ENCODE measurements around the gene CELF4.

The CELF4 gene

GRCh38 chr18:37561986-37562385, 3.6 kb downstream of the CELF4 start:
- Histone ChIP-seq H3K27ac (ENCODE audit: low read length) (no peak overlapping the region), H3K4me3 (ENCODE audit: low read length in 2 of 2) (no peak overlapping the region), H3K9me3 (ENCODE audit: control insufficient read depth in 2 of 2, low read length in 2 of 2) (no peaks in the 10 kb centered on the region), H3K36me3 (ENCODE audit: control insufficient read depth in 2 of 2, insufficient read depth in 2 of 2, low read length in 2 of 2) (no peaks in the 10 kb centered on the region), H3K4me1 (ENCODE audit: control insufficient read depth, insufficient read depth, low read length) (peaks cover 7% of the 10 kb centered on the region), H3K27me3 (ENCODE audit: control insufficient read depth in 1 of 2, insufficient read depth in 2 of 2, low read length in 2 of 2) (peaks cover 19% of the 10 kb centered on the region in 2 donors), H3K9ac (ENCODE audit: low read length in 2 of 2) (no peak overlapping the region)

DNA sequence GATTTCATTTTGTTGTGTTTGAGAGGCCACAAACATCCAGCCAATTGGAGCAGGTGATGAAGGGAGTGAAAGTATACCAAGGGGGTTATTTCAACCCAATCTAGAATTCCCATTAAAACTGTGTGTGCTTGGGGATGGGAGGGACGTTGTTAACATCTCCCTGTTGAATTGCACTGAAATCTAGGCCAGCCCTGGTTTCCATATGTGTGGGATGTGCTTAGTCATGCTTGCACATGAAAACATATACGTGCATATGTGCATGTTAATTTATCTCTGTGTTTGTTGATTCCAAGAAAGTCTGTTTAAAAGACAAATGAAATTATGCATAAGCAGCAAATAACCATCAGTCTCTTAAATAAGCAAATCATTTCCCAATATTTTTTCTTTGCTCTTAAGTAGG, 5.6 kb downstream of the CELF4 start:
- no peaks in the 10 kb centered on the region for H3K36me3 ChIP-seq (ENCODE audit: control insufficient read depth in 2 of 2, insufficient read depth in 2 of 2, low read length in 2 of 2)
- peaks cover 18 to 22% of the 10 kb centered on the region in 2 donors for H3K27me3 ChIP-seq (ENCODE audit: control insufficient read depth in 1 of 2, insufficient read depth in 2 of 2, low read length in 2 of 2)
- no peak overlapping the region for H3K4me3 ChIP-seq (ENCODE audit: low read length in 2 of 2)
- H3K27ac ChIP-seq (ENCODE audit: low read length) = no peak overlapping the region
- peaks cover 2% of the 10 kb centered on the region for H3K4me1 ChIP-seq (ENCODE audit: control insufficient read depth, insufficient read depth, low read length)
- H3K9me3 ChIP-seq (ENCODE audit: control insufficient read depth in 2 of 2, low read length in 2 of 2) = no peaks in the 10 kb centered on the region
- H3K9ac ChIP-seq (ENCODE audit: low read length in 2 of 2) = no peak overlapping the region

DNA sequence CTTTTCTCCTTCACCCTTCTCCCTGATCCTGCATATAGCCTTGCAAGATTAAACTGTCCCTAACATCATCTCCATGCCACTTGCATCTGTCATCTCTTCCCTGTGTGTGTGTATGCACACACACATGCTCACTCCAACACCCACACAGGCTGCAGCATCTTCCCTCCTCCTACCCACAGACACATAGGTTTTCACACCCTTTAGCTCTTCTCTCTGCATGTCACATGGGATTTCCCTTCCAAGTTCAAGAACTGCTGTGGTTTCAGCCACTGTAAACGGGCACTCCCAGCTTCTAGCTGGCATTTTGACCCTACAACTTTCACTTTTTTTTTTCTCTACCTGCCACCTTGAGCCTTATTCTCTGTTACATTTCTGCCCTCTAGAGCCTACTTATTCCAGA, 6.4 kb downstream of the CELF4 start:
- Histone ChIP-seq H3K4me3 (ENCODE audit: low read length in 2 of 2) (no peak overlapping the region), H3K36me3 (ENCODE audit: control insufficient read depth in 2 of 2, insufficient read depth in 2 of 2, low read length in 2 of 2) (no peaks in the 10 kb centered on the region), H3K4me1 (ENCODE audit: control insufficient read depth, insufficient read depth, low read length) (no peaks in the 10 kb centered on the region), H3K27me3 (ENCODE audit: control insufficient read depth in 1 of 2, insufficient read depth in 2 of 2, low read length in 2 of 2) (peaks cover 21 to 22% of the 10 kb centered on the region in 2 donors), H3K27ac (ENCODE audit: low read length) (no peak overlapping the region), H3K9ac (ENCODE audit: low read length in 2 of 2) (no peak overlapping the region), H3K9me3 (ENCODE audit: control insufficient read depth in 2 of 2, low read length in 2 of 2) (no peaks in the 10 kb centered on the region)

- Histone ChIP-seq H3K9me3 (ENCODE audit: control insufficient read depth in 2 of 2, low read length in 2 of 2) (no peaks in the 10 kb centered on the region), H3K27me3 (ENCODE audit: control insufficient read depth in 1 of 2, insufficient read depth in 2 of 2, low read length in 2 of 2) (peaks cover 4 to 16% of the 10 kb centered on the region in 2 donors), H3K36me3 (ENCODE audit: control insufficient read depth in 2 of 2, insufficient read depth in 2 of 2, low read length in 2 of 2) (no peaks in the 10 kb centered on the region), H3K4me1 (ENCODE audit: control insufficient read depth, insufficient read depth, low read length) (no peaks in the 10 kb centered on the region), H3K9ac (ENCODE audit: low read length in 2 of 2) (no peak overlapping the region), H3K27ac (ENCODE audit: low read length) (no peak overlapping the region), H3K4me3 (ENCODE audit: low read length in 2 of 2) (no peak overlapping the region)
Observed at GRCh38 chr18:37554399-37554787, 11.2 kb downstream of the CELF4 start.

DNA sequence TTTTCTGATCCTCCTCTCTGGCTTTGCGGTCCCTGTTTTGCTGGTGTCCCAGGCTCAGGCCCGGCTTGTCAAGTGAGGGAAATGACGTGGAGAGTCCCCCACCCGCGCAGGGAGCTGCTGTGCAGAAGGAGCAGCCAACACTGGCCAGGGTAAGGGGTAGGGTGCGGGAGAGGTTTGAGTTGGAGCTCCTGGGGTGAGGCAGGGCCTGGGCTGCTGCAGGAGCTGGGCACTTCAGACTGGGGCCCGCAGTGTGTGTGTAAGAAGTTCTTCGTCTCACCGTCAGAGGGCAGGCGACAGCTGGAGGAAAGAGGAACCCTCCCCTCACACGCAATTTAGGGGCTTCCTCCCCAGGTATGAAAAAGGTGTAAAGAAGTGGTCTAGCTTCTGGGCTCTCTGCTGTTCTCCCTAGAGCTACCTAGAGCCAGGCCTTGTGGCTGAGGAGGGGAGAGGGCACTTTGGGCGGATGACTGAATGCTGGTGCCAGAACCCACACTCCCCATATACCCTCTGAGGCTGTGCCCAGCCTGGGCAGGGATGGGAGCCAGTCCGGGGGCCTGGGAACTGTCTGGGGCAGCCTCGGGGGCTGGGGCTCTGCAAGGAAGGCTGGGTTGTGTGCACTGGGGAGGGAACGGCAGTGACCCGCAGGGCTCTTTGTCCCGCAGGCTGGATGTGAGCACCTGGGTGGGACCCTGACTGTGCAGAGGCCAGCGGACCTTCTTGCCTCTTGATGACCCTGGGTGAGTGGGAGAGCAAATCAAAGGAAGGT, 11.8 kb downstream of the CELF4 start:
- Histone ChIP-seq H3K27ac (ENCODE audit: low read length) (no peak overlapping the region), H3K27me3 (ENCODE audit: control insufficient read depth in 1 of 2, insufficient read depth in 2 of 2, low read length in 2 of 2) (peaks cover 4 to 13% of the 10 kb centered on the region in 2 donors)

GRCh38 chr18:37552286-37552685, 13.3 kb downstream of the CELF4 start:
- H3K9ac ChIP-seq (ENCODE audit: low read length in 2 of 2) = no peak overlapping the region
- H3K27me3 ChIP-seq (ENCODE audit: control insufficient read depth in 1 of 2, insufficient read depth in 2 of 2, low read length in 2 of 2) = peaks cover 6 to 13% of the 10 kb centered on the region in 2 donors

More for the DNA sequence above, 11.8 kb downstream of the CELF4 start:
- Histone ChIP-seq H3K4me3 (ENCODE audit: low read length in 2 of 2) (no peak overlapping the region), H3K4me1 (ENCODE audit: control insufficient read depth, insufficient read depth, low read length) (no peaks in the 10 kb centered on the region), H3K9ac (ENCODE audit: low read length in 2 of 2) (no peak overlapping the region), H3K9me3 (ENCODE audit: control insufficient read depth in 2 of 2, low read length in 2 of 2) (no peaks in the 10 kb centered on the region), H3K36me3 (ENCODE audit: control insufficient read depth in 2 of 2, insufficient read depth in 2 of 2, low read length in 2 of 2) (no peaks in the 10 kb centered on the region)

DNA sequence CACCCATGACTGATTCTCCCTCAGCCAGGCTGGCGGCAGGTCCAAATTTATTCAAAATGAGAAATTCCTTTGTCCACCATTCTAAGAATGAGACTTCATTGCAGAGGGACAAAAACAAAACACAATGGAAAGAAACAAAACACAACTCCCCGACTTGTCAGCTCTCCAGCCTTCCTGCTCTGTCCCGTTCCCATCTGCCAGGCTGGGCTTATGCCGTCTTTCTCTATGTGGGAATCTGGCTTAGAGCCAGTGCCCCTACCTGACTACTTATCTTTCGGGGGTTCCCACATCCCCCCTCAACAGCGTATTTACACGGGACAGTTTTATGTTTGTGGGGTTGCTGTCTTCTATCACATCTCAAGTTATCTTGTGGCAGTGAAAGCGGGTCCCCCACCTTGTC, 13.8 kb downstream of the CELF4 start:
- no peak overlapping the region for H3K27ac ChIP-seq (ENCODE audit: low read length)
- peaks cover 6 to 13% of the 10 kb centered on the region in 2 donors for H3K27me3 ChIP-seq (ENCODE audit: control insufficient read depth in 1 of 2, insufficient read depth in 2 of 2, low read length in 2 of 2)
- no peaks in the 10 kb centered on the region for H3K9me3 ChIP-seq (ENCODE audit: control insufficient read depth in 2 of 2, low read length in 2 of 2)
- H3K4me3 ChIP-seq (ENCODE audit: low read length in 2 of 2) = no peak overlapping the region
- H3K4me1 ChIP-seq (ENCODE audit: control insufficient read depth, insufficient read depth, low read length) = no peaks in the 10 kb centered on the region
- H3K36me3 ChIP-seq (ENCODE audit: control insufficient read depth in 2 of 2, insufficient read depth in 2 of 2, low read length in 2 of 2) = no peaks in the 10 kb centered on the region
- H3K9ac ChIP-seq (ENCODE audit: low read length in 2 of 2) = no peak overlapping the region

More at GRCh38 chr18:37552286-37552685, 13.3 kb downstream of the CELF4 start:
- H3K4me1 ChIP-seq (ENCODE audit: control insufficient read depth, insufficient read depth, low read length) = no peaks in the 10 kb centered on the region
- no peak overlapping the region for H3K27ac ChIP-seq (ENCODE audit: low read length)
- H3K4me3 ChIP-seq (ENCODE audit: low read length in 2 of 2) = no peak overlapping the region
- H3K9me3 ChIP-seq (ENCODE audit: control insufficient read depth in 2 of 2, low read length in 2 of 2) = no peaks in the 10 kb centered on the region
- H3K36me3 ChIP-seq (ENCODE audit: control insufficient read depth in 2 of 2, insufficient read depth in 2 of 2, low read length in 2 of 2) = no peaks in the 10 kb centered on the region

- Histone ChIP-seq H3K4me3 (ENCODE audit: low read length in 2 of 2) (no peak overlapping the region), H3K36me3 (ENCODE audit: control insufficient read depth in 2 of 2, insufficient read depth in 2 of 2, low read length in 2 of 2) (no peaks in the 10 kb centered on the region), H3K9me3 (ENCODE audit: control insufficient read depth in 2 of 2, low read length in 2 of 2) (no peaks in the 10 kb centered on the region), H3K9ac (ENCODE audit: low read length in 2 of 2) (no peak overlapping the region), H3K27ac (ENCODE audit: low read length) (no peak overlapping the region), H3K27me3 (ENCODE audit: control insufficient read depth in 1 of 2, insufficient read depth in 2 of 2, low read length in 2 of 2) (peaks cover 6 to 14% of the 10 kb centered on the region in 2 donors), H3K4me1 (ENCODE audit: control insufficient read depth, insufficient read depth, low read length) (no peaks in the 10 kb centered on the region)
Observed at GRCh38 chr18:37551249-37551648, 14.3 kb downstream of the CELF4 start.

DNA sequence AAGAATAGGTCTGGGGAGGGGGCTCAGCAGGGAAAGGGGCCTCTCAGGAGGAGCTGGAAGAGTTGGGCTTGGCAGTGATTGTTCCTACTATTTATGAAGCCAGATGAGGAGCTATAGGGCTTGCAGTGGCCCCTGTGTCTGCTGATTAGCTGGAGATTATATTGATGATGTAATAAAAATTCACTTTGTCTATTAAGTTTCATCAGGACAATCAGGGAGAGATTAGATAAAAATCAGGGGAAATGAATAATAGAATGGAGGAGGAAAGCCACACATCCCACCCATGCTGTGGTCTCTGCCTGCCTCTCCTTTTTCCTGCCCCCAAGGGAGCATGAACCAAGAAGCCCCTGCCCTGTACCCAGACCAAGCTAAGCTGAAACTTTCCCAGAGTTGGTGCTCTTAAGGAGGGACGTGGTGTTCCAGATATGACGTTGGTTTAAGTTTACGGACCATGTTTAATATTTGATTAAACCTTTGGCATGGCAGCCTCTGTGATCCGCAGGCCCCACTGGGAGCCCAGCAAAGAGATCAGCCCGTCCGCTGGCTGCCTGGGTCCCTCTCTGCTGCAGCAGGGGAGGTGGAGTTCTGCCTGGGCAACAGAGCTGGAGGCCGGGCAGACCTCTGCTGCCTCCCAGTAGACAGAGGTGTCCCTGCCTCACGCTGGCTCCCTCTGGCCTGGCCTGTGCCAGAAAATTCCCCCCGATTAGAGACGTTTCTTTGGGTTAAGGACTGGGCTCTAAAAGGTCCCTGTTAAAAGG, 15.3 kb downstream of the CELF4 start:
- no peaks in the 10 kb centered on the region for H3K4me1 ChIP-seq (ENCODE audit: control insufficient read depth, insufficient read depth, low read length)
- no peak overlapping the region for H3K9ac ChIP-seq (ENCODE audit: low read length in 2 of 2)
- peaks cover 6 to 14% of the 10 kb centered on the region in 2 donors for H3K27me3 ChIP-seq (ENCODE audit: control insufficient read depth in 1 of 2, insufficient read depth in 2 of 2, low read length in 2 of 2)
- no peaks in the 10 kb centered on the region for H3K9me3 ChIP-seq (ENCODE audit: control insufficient read depth in 2 of 2, low read length in 2 of 2)
- no peaks in the 10 kb centered on the region for H3K36me3 ChIP-seq (ENCODE audit: control insufficient read depth in 2 of 2, insufficient read depth in 2 of 2, low read length in 2 of 2)
- H3K4me3 ChIP-seq (ENCODE audit: low read length in 2 of 2) = no peak overlapping the region
- no peak overlapping the region for H3K27ac ChIP-seq (ENCODE audit: low read length)

DNA sequence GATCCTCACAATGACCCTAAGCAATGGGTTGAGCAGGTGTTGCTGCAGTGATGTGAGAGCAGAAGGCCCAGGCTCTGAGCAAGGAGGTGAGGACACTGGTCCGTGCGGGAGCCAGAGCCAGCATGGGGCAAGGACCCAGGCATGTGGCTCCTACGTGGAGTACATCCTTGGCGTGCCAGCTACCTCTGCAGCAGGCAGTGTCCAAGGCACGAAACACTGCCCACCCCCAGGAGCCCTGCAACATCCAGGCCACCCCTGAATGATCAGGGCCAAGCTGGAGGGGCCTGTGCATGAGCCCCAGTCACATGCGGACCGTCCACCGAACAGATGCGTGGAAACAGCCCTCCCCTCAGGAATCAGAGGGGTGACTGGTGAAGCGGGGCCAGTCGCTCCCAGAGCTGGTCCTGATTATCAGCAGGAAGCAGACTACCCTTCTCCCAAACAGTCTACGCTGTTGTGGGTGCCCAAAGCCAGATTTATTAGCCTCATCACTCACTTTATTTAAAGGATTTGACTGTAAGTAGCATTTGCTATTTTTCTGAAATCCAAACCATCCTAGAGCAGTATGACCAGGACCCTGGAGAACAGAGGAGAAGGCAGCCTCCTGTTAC, 16.8 kb downstream of the CELF4 start:
- no peak overlapping the region for H3K9ac ChIP-seq (ENCODE audit: low read length in 2 of 2)
- H3K27ac ChIP-seq (ENCODE audit: low read length) = no peak overlapping the region
- no peak overlapping the region for H3K4me3 ChIP-seq (ENCODE audit: low read length in 2 of 2)
- no peaks in the 10 kb centered on the region for H3K36me3 ChIP-seq (ENCODE audit: control insufficient read depth in 2 of 2, insufficient read depth in 2 of 2, low read length in 2 of 2)
- H3K27me3 ChIP-seq (ENCODE audit: control insufficient read depth in 1 of 2, insufficient read depth in 2 of 2, low read length in 2 of 2) = peaks cover 6 to 19% of the 10 kb centered on the region in 2 donors
- no peaks in the 10 kb centered on the region for H3K9me3 ChIP-seq (ENCODE audit: control insufficient read depth in 2 of 2, low read length in 2 of 2)
- no peaks in the 10 kb centered on the region for H3K4me1 ChIP-seq (ENCODE audit: control insufficient read depth, insufficient read depth, low read length)

All from stomach smooth muscle (tissue), 2 donors.